GM12891 (cell line): Measurements from ENCODE around the gene BACH2.

Experiments used
- DNase-seq: peaks from one replicate; pipeline ENCODE4 v3.0.0; 2011; ENCODE audit warnings: low spot score; ENCODE audit not compliant: insufficient read length
- FAIRE-seq: peaks from 2 replicates; lab custom pipeline; 2011; peaks lifted over from hg19 to GRCh38; lab: Jason Lieb, UNC
- PAX5 ChIP-seq: IDR thresholded peaks from 2 replicates; pipeline ENCODE4 v1.6.1; 2011; ENCODE audit warnings: low read length, moderate library complexity, mild to moderate bottlenecking; ENCODE audit not compliant: insufficient read depth, severe bottlenecking
- POLR2A ChIP-seq: IDR thresholded peaks from 2 replicates; pipeline ENCODE4 v1.6.1; 2011; ENCODE audit warnings: low read depth, low read length, control low read depth
- POLR2AphosphoS5 ChIP-seq: IDR thresholded peaks from 2 replicates; pipeline ENCODE4 v1.6.1; 2011; ENCODE audit warnings: low read depth, low read length, control low read depth
- POU2F2 ChIP-seq: IDR thresholded peaks from 2 replicates; pipeline ENCODE4 v1.6.1; 2011; ENCODE audit warnings: low read depth, mild to moderate bottlenecking, control low read depth, low read length, moderate library complexity
- SPI1 ChIP-seq: IDR thresholded peaks from 2 replicates; pipeline ENCODE4 v1.6.1; 2011; ENCODE audit warnings: low read depth, low read length, control low read depth
- TAF1 ChIP-seq: IDR thresholded peaks from 2 replicates; pipeline ENCODE4 v1.6.1; 2011; ENCODE audit warnings: low read depth, low read length, control low read depth

The BACH2 gene

DNA sequence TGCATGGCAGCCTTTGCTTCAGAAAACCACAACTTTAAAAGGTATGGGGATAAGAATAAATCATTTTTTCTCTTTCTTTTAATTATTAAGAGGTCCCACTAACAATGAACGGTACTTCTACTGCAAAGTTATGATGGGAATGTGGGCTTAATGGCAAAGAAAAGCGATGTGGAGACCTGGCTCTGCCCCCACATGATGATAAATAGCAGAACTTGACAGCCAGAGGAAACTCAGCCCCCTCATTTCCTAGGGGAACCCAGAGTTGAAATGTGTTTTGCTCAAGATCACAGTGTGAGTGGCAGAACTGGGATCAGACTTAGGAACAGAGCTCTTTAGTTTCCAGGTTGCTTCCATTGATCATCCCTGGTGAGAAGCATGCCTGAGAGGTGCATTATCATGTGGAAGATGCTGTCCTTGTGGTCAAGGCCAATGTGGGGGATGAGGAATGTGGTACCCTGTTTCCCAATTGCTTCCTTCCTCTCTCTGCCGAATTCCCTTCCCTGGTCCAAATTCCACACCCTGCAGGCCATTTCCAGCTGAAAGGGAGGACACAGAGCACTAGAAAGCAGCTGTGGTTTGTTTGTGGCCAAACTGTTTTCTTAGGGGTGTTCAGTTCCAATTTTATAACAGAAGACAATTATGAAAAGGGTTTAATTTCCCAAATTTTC, 66.0 kb downstream of the BACH2 start:
- DNase-seq (no peak), FAIRE-seq (no peak)
- no peak for TF ChIP-seq POLR2AphosphoS5
- TF ChIP-seq POLR2A, result no peak
- no peak for TF ChIP-seq PAX5
- no peak for TF ChIP-seq TAF1
- TF ChIP-seq POU2F2, result no peak
- no peak for TF ChIP-seq SPI1

DNA sequence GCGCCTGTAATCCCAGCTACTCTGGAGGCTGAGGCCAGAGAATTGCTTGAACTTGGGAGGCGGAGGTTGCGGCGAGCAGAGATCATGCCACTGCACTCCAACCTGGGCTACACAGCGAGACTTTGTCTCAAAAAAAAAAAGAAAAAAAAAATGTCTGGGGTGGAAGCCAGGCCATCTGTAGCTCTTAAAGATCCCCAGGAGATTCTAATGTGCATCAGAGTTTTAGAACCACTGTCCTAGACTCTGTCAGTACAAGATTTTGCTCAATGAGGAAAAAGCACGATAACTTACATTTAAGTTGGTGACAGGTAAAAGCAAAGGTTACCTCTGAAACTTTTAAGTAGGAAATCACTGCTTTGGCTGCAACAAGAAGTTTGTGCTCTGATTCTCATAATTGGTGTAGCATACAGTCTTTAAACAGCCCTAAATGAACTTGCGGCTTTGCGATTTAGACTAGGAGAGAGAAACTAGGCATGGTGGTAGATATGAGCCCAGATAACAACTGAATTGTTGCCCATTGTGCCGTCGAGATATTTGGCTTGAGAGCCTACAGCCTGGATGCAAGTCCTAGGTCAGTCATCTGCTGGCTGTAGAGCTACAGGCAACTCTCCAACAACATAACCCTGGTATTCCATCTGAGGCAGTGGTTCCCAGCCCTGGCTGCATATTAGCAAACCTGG, 67.2 kb downstream of the BACH2 start:
- DNase-seq (no peak), FAIRE-seq (no peak)
- TF ChIP-seq PAX5 (no peak), POLR2A (no peak), POU2F2 (no peak), POLR2AphosphoS5 (no peak), TAF1 (no peak), SPI1 (no peak)

DNA sequence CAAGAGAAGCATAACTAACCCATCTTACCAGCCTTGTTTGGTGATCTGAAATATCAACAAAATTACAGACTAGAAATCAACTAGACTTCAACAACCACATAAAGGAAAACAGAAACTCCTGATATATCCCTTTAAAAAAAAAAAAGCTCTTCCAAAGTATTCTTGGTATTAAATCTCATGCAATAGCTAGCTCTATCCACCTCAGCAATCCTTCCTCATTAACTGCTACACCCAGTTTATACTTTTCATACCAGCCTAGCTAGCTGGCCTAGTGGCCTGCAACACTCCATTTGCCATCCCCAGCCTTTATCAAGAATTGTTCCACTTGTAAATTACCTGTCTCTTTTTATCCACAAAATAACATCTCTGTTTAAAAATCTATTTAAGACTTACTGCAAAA, 69.0 kb downstream of the BACH2 start:
- FAIRE-seq, result no peak
- TF ChIP-seq POLR2AphosphoS5 (no peak), POLR2A (no peak), TAF1 (no peak), PAX5 (no peak), SPI1 (no peak), POU2F2 (no peak)
- no peak for DNase-seq

DNA sequence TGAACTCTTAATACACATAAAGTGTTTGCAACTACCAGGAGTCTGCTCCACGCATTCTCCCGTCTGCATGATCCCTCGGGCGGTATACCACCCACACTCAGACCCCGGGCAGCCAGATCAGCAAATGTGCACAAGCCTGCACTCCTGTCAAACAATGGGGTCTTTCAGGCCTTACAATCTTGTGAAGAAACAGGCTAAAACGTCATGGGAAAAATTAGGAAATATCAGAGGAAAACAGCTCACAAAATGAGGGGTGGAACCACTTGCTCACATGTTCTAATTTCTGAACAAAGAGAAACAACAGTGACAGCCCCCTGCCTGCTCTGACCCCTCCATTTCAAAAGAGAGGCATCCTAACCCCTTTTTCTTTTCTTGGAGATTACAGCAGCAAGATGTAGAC, 69.4 kb downstream of the BACH2 start:
- FAIRE-seq (no peak), DNase-seq (no peak)
- TF ChIP-seq POLR2A (no peak), POU2F2 (no peak), POLR2AphosphoS5 (no peak), TAF1 (no peak), PAX5 (no peak), SPI1 (no peak)

DNA sequence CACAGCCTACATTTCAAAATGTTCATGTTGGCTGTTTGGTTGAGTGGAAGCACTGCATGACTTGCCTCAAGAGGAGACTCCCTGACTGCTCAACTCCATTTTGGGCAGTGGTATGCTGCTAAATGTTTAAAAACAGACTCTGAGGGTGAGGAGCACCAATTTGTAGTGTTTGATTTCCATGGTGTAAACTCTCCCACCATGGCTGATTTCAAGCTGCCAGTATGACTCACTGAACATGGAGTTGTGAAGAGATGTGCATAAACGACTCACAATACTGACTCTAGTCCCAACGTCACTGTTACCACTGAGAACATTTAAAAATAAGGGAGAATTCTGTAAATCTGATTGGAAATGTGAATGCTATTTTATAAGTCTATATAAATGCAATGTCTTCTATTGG, 70.4 kb downstream of the BACH2 start:
- no peak for FAIRE-seq
- TF ChIP-seq TAF1 (no peak), POU2F2 (no peak), POLR2AphosphoS5 (no peak), SPI1 (no peak), POLR2A (no peak), PAX5 (no peak)
- no peak for DNase-seq

DNA sequence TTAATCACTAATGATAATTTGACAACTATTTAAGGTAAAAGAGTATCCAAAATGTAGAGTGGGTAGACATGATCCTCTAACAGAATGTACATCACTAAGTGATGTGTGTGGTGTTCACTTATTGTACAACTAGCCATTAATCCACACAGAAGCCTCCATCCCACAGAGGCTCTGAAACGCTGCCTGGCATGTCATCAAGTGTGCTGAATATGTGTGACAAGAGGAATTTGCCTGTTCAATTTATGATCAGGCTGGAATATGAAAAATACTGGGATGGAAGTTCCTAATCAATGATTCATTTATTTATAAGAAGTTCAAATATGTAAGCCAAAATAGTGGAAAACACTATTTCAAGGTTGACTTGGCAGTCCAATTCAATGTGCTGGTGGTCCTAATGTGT, 72.4 kb downstream of the BACH2 start:
- no peak for TF ChIP-seq POLR2AphosphoS5
- no peak for TF ChIP-seq POU2F2
- no peak for TF ChIP-seq TAF1
- TF ChIP-seq POLR2A, result no peak
- no peak for TF ChIP-seq PAX5
- TF ChIP-seq SPI1, result no peak
- no peak for FAIRE-seq
- no peak for DNase-seq

DNA sequence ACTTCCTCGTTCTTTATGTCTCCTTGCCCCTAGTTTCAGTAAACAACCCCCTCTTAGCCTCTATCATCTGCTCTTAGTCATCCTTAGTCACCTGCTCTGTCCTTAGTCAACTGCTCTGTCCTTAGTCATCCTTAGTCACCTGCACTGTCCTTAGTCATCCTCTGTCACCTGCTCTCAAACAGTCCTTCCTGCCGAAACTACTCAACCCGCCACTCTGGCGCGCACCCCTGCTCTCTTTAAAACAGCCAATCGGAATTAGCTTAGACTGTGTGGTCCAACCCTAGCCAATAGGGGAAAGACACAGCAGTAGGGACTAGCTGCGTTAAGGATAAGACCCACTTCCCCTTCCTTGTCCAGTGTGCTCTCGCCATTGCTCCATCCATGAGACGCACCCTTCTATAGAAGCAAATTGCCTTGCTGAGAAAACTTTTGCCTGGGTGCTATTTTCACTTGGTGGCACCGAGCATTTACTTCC, 73.9 kb downstream of the BACH2 start:
- TF ChIP-seq POLR2AphosphoS5 (no peak), SPI1 (no peak), POLR2A (no peak)
- no peak for DNase-seq
- no peak for FAIRE-seq

- no peak for FAIRE-seq
- no peak for DNase-seq
- TF ChIP-seq POU2F2, result no peak
Measured at GRCh38 chr6:90222008-90222407, 74.6 kb downstream of the BACH2 start.

GRCh38 chr6:90221403-90221802, 75.2 kb downstream of the BACH2 start:
- DNase-seq (no peak), FAIRE-seq (no peak)
- TF ChIP-seq PAX5, result no peak
- TF ChIP-seq POLR2AphosphoS5, result no peak
- no peak for TF ChIP-seq POU2F2
- no peak for TF ChIP-seq TAF1
- no peak for TF ChIP-seq POLR2A
- TF ChIP-seq SPI1, result no peak

GRCh38 chr6:90220273-90220672, 76.4 kb downstream of the BACH2 start:
- DNase-seq (no peak), FAIRE-seq (no peak)
- TF ChIP-seq POU2F2 (no peak), POLR2AphosphoS5 (no peak), PAX5 (no peak), TAF1 (no peak), SPI1 (no peak), POLR2A (no peak)
